ENCODE results near the gene SLC9A9. TPM values are rescaled to one million over a fixed set of nuclear protein-coding genes. Genes with fewer than 3 reads are reported as not detected.
"Not testable (repeated sequence)": the region's sequence is repeated elsewhere in the genome, so short reads cannot be mapped to it uniquely, and the experiment has no call there.

The SLC9A9 gene
- total RNA-seq, 1 experiment from 2014 or later: 1.5 TPM

- TF ChIP-seq, protein P1, sequence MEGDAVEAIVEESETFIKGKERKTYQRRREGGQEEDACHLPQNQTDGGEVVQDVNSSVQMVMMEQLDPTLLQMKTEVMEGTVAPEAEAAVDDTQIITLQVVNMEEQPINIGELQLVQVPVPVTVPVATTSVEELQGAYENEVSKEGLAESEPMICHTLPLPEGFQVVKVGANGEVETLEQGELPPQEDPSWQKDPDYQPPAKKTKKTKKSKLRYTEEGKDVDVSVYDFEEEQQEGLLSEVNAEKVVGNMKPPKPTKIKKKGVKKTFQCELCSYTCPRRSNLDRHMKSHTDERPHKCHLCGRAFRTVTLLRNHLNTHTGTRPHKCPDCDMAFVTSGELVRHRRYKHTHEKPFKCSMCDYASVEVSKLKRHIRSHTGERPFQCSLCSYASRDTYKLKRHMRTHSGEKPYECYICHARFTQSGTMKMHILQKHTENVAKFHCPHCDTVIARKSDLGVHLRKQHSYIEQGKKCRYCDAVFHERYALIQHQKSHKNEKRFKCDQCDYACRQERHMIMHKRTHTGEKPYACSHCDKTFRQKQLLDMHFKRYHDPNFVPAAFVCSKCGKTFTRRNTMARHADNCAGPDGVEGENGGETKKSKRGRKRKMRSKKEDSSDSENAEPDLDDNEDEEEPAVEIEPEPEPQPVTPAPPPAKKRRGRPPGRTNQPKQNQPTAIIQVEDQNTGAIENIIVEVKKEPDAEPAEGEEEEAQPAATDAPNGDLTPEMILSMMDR (IDR thresholded peaks at IDR 0.05; ENCODE audit: unreplicated experiment): no peak
- H3K27ac Mint-ChIP-seq (ENCODE audit: unreplicated experiment): no peak overlapping the region
- no peaks in the 10 kb centered on the region for H3K4me1 Mint-ChIP-seq (ENCODE audit: low read depth, unreplicated experiment)
- CTCF ChIA-PET: no interaction called here
- H3K36me3 Mint-ChIP-seq (ENCODE audit: insufficient read depth, unreplicated experiment): no peaks in the 10 kb centered on the region
- DNase-seq: no peak
- H3K27me3 Mint-ChIP-seq (ENCODE audit: unreplicated experiment): no peaks in the 10 kb centered on the region
- H3K4me3 Mint-ChIP-seq (ENCODE audit: low read depth, unreplicated experiment): no peak overlapping the region
- peaks cover 4% of the 10 kb centered on the region for H3K9me3 Mint-ChIP-seq (ENCODE audit: low read depth, unreplicated experiment)
- no TSS peak for BruUV-seq (replicated peaks)
- intact Hi-C loops (cut with micrococcal nuclease; ENCODE audit: unreplicated experiment): no loop called here
These were observed 322.9 kb downstream of the SLC9A9 start for GRCh38 chr3:143525408-143525807.

GRCh38 chr3:143521803-143522202 lies 326.5 kb downstream of the SLC9A9 start:
- no peak for DNase-seq
- H3K9me3 Mint-ChIP-seq (ENCODE audit: low read depth, unreplicated experiment): peaks cover 10% of the 10 kb centered on the region
- no peaks in the 10 kb centered on the region for H3K4me1 Mint-ChIP-seq (ENCODE audit: low read depth, unreplicated experiment)
- CTCF ChIA-PET: no interaction called here
- TF ChIP-seq, protein P1 (IDR thresholded peaks at IDR 0.05; ENCODE audit: unreplicated experiment): no peak
- H3K27me3 Mint-ChIP-seq (ENCODE audit: unreplicated experiment): no peaks in the 10 kb centered on the region
- intact Hi-C loops (cut with micrococcal nuclease; ENCODE audit: unreplicated experiment): no loop called here
- H3K4me3 Mint-ChIP-seq (ENCODE audit: low read depth, unreplicated experiment): no peak overlapping the region
- no peak overlapping the region for H3K27ac Mint-ChIP-seq (ENCODE audit: unreplicated experiment)
- H3K36me3 Mint-ChIP-seq (ENCODE audit: insufficient read depth, unreplicated experiment): no peaks in the 10 kb centered on the region
- BruUV-seq (replicated peaks): no TSS peak

DNA sequence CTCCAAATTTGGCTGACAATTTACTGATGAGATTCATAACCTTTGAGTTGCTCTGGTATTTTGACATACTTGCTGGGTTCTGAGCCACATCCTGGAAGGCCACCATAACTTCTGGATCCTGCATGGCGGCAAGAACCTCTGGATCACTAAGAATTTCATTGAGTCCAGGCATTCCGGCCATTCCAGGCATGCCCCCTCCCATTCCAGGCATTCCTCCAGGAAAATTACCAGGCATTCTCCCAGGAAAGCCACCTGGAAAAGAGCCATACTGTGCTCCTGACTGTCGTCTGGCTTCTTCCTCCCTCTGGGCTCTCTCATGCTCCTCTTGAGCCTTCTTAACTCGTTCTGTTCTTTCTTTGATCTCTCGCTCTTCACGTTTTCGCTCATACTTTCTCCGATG lies 331.1 kb downstream of the SLC9A9 start:
- H3K9me3 Mint-ChIP-seq (ENCODE audit: low read depth, unreplicated experiment); CTCF ChIA-PET; H3K36me3 Mint-ChIP-seq (ENCODE audit: insufficient read depth, unreplicated experiment); H3K27me3 Mint-ChIP-seq (ENCODE audit: unreplicated experiment); H3K4me3 Mint-ChIP-seq (ENCODE audit: low read depth, unreplicated experiment); DNase-seq; BruUV-seq (replicated peaks); intact Hi-C loops (cut with micrococcal nuclease; ENCODE audit: unreplicated experiment); H3K27ac Mint-ChIP-seq (ENCODE audit: unreplicated experiment); H3K4me1 Mint-ChIP-seq (ENCODE audit: low read depth, unreplicated experiment): not testable (repeated sequence)

DNA sequence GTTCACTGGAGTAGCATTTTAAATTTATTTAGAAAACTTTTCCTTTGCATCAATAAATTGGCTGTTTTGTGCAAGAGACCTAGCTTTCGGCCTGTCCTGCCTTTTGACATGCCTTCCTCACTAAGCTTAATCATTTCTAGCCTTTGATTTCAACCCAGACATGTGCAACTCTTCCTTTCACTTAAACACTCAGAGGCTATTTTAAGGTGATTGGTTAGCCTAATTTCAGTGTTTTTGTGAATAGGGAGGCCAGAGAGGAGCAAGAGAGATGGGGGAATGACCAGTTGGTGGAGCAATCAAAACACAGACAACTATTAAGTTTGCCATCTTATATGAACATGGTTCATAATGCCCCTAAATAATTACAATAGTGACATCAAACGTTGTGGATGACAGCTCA lies 333.4 kb downstream of the SLC9A9 start:
- intact Hi-C loops (cut with micrococcal nuclease; ENCODE audit: unreplicated experiment): no loop called here
- no TSS peak for BruUV-seq (replicated peaks)
- CTCF ChIA-PET: no interaction called here
- peaks cover 16% of the 10 kb centered on the region for H3K4me1 Mint-ChIP-seq (ENCODE audit: low read depth, unreplicated experiment)
- H3K36me3 Mint-ChIP-seq (ENCODE audit: insufficient read depth, unreplicated experiment): no peaks in the 10 kb centered on the region
- TF ChIP-seq, protein P1 (IDR thresholded peaks at IDR 0.05; ENCODE audit: unreplicated experiment): no peak
- H3K4me3 Mint-ChIP-seq (ENCODE audit: low read depth, unreplicated experiment): no peak overlapping the region
- peaks cover 6% of the 10 kb centered on the region for H3K9me3 Mint-ChIP-seq (ENCODE audit: low read depth, unreplicated experiment)
- no peaks in the 10 kb centered on the region for H3K27me3 Mint-ChIP-seq (ENCODE audit: unreplicated experiment)
- DNase-seq: no peak
- no peak overlapping the region for H3K27ac Mint-ChIP-seq (ENCODE audit: unreplicated experiment)

DNA sequence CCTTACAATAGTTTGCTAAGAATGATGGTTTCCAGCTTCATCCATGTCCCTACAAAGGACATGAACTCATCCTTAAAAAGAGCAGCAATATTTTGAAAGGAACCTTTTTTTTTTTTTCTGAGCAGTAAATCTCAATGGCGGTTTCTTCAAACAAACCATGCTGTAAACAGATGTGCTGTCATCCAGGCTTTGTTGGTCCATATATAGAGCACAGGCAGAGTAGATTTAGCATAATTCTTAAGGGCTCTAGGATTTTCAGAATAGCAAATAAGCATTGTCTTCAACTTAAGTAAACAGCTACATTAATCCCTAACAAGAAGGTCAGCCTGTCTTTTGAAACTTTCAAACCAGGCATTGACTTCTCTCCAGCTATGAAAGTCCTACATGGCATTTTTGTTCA lies 334.2 kb downstream of the SLC9A9 start:
- H3K27ac Mint-ChIP-seq (ENCODE audit: unreplicated experiment): no peak overlapping the region
- peaks cover 6% of the 10 kb centered on the region for H3K9me3 Mint-ChIP-seq (ENCODE audit: low read depth, unreplicated experiment)
- no peak for DNase-seq
- H3K36me3 Mint-ChIP-seq (ENCODE audit: insufficient read depth, unreplicated experiment): no peaks in the 10 kb centered on the region
- TF ChIP-seq, protein P1 (IDR thresholded peaks at IDR 0.05; ENCODE audit: unreplicated experiment): no peak
- intact Hi-C loops (cut with micrococcal nuclease; ENCODE audit: unreplicated experiment): no loop called here
- peaks cover 16% of the 10 kb centered on the region for H3K4me1 Mint-ChIP-seq (ENCODE audit: low read depth, unreplicated experiment)
- no TSS peak for BruUV-seq (replicated peaks)
- CTCF ChIA-PET: interaction anchor here (0.7 kb wide), 1 partner anchor 906 kb away, joined by 3 read pairs; no protein-coding TSS in a partner anchor
- H3K4me3 Mint-ChIP-seq (ENCODE audit: low read depth, unreplicated experiment): no peak overlapping the region
- H3K27me3 Mint-ChIP-seq (ENCODE audit: unreplicated experiment): no peaks in the 10 kb centered on the region

Data from Calu3 (cell line).